Activated CD8-positive, alpha-beta memory T cell treated with anti-CD3 and anti-CD28 coated beads, Interleukin-2, amount 10 ng/mL, durations not matched to agents 7 days and 5 days (primary cell): ENCODE measurements around the gene SH2B2. TPM values are rescaled to one million over a fixed set of nuclear protein-coding genes. Genes with fewer than 3 reads are reported as not detected.
A peak's percentile ranks its signal among the peaks of the same experiment; 100 is the strongest.
"Not testable (repeated sequence)": the region's sequence is repeated elsewhere in the genome, so short reads cannot be mapped to it uniquely, and the experiment has no call there.

Experiments used
- ATAC-seq: fragments of 150-1000 bp; cut with Tn5 transposase; one replicate; pipeline ENCODE4 v1.10.0; 2021; ENCODE audit warnings: moderate library complexity
- CTCF ChIA-PET: fragments of 350-600 bp; sonication (Branson Sonifier 250); formaldehyde crosslinking; loops from one replicate; lab custom pipeline; 2021; ENCODE audit warnings: antibody characterized with exemption; lab: Charles Lee
- DNase-seq: peaks from one replicate; pipeline ENCODE4 v3.0.0-alpha.2; 2020
- H3K27ac Mint-ChIP-seq: one replicate; pipeline ENCODE4 v1.8.0; 2021; ENCODE audit warnings: mild to moderate bottlenecking, mixed read lengths
- H3K27me3 Mint-ChIP-seq: one replicate; pipeline ENCODE4 v1.8.0; 2021; ENCODE audit warnings: mixed read lengths
- H3K36me3 Mint-ChIP-seq: one replicate; pipeline ENCODE4 v1.8.0; 2021; ENCODE audit warnings: mild to moderate bottlenecking, mixed read lengths
- H3K4me1 Mint-ChIP-seq: one replicate; pipeline ENCODE4 v1.8.0; 2021; ENCODE audit warnings: mixed read lengths
- H3K4me3 Mint-ChIP-seq: one replicate; pipeline ENCODE4 v1.8.0; 2021; ENCODE audit warnings: mild to moderate bottlenecking, moderate library complexity, mixed read lengths
- H3K9me3 Mint-ChIP-seq: one replicate; pipeline ENCODE4 v1.8.0; 2022; ENCODE audit warnings: low read depth, mixed read lengths
- total RNA-seq, 2 experiments: library from RNA; stranded (reverse); gene quantifications; one replicate each; pipeline ENCODE4 v1.2.3, GENCODE V29; 2021

SH2B2 gene
- total RNA-seq, 2 experiments from 2014 or later: 1.3 TPM

- H3K27me3 Mint-ChIP-seq: peaks cover 20% of the 10 kb centered on the region
- DNase-seq, H3K4me3 Mint-ChIP-seq, H3K4me1 Mint-ChIP-seq, H3K9me3 Mint-ChIP-seq, CTCF ChIA-PET, H3K27ac Mint-ChIP-seq, H3K36me3 Mint-ChIP-seq, ATAC-seq: not testable (repeated sequence)
Observed at GRCh38 chr7:102328863-102329262, 42.2 kb downstream of the SH2B2 start.

- H3K27me3 Mint-ChIP-seq: peaks cover 20% of the 10 kb centered on the region
- H3K9me3 Mint-ChIP-seq, H3K36me3 Mint-ChIP-seq, H3K4me3 Mint-ChIP-seq, ATAC-seq, H3K27ac Mint-ChIP-seq, CTCF ChIA-PET, DNase-seq, H3K4me1 Mint-ChIP-seq: not testable (repeated sequence)
Observed at GRCh38 chr7:102329366-102329765, 42.7 kb downstream of the SH2B2 start.

- H3K27me3 Mint-ChIP-seq: peaks cover 20% of the 10 kb centered on the region
- H3K4me3 Mint-ChIP-seq, ATAC-seq, H3K27ac Mint-ChIP-seq, DNase-seq, H3K4me1 Mint-ChIP-seq, H3K9me3 Mint-ChIP-seq, CTCF ChIA-PET, H3K36me3 Mint-ChIP-seq: not testable (repeated sequence)
Observed at GRCh38 chr7:102330666-102331460, 44.2 kb downstream of the SH2B2 start.

- H3K9me3 Mint-ChIP-seq, H3K36me3 Mint-ChIP-seq, H3K27ac Mint-ChIP-seq, H3K27me3 Mint-ChIP-seq, CTCF ChIA-PET, H3K4me3 Mint-ChIP-seq, H3K4me1 Mint-ChIP-seq, DNase-seq, ATAC-seq: not testable (repeated sequence)
Observed at GRCh38 chr7:102335574-102335973, 48.9 kb downstream of the SH2B2 start.

GRCh38 chr7:102337002-102337401 lies 50.3 kb downstream of the SH2B2 start:
- H3K9me3 Mint-ChIP-seq, CTCF ChIA-PET, H3K4me3 Mint-ChIP-seq, H3K4me1 Mint-ChIP-seq, DNase-seq, ATAC-seq, H3K27ac Mint-ChIP-seq, H3K36me3 Mint-ChIP-seq, H3K27me3 Mint-ChIP-seq: not testable (repeated sequence)

GRCh38 chr7:102337420-102337819 lies 50.8 kb downstream of the SH2B2 start:
- CTCF ChIA-PET, H3K27me3 Mint-ChIP-seq, H3K4me3 Mint-ChIP-seq, H3K4me1 Mint-ChIP-seq, ATAC-seq, H3K27ac Mint-ChIP-seq, H3K36me3 Mint-ChIP-seq, H3K9me3 Mint-ChIP-seq, DNase-seq: not testable (repeated sequence)

- H3K27ac Mint-ChIP-seq, H3K9me3 Mint-ChIP-seq, H3K27me3 Mint-ChIP-seq: not testable (repeated sequence)
Observed at GRCh38 chr7:102340599-102341368, 54.1 kb downstream of the SH2B2 start.

GRCh38 chr7:102346983-102347382 lies 60.3 kb downstream of the SH2B2 start:
- CTCF ChIA-PET, H3K4me3 Mint-ChIP-seq, DNase-seq, H3K9me3 Mint-ChIP-seq, ATAC-seq, H3K4me1 Mint-ChIP-seq, H3K27ac Mint-ChIP-seq, H3K36me3 Mint-ChIP-seq, H3K27me3 Mint-ChIP-seq: not testable (repeated sequence)

More at GRCh38 chr7:102340599-102341368, 54.1 kb downstream of the SH2B2 start:
- ATAC-seq, H3K4me1 Mint-ChIP-seq, H3K36me3 Mint-ChIP-seq, DNase-seq, CTCF ChIA-PET, H3K4me3 Mint-ChIP-seq: not testable (repeated sequence)

GRCh38 chr7:102356344-102356743 lies 69.7 kb downstream of the SH2B2 start, which contains the start of gene SPDYE6:
Gene SPDYE6, minus strand, starts transcription at chr7:102356444. Its CDS starts 421 bp downstream, at chr7:102356023.
- H3K9me3 Mint-ChIP-seq, CTCF ChIA-PET, H3K4me3 Mint-ChIP-seq, H3K4me1 Mint-ChIP-seq, H3K27me3 Mint-ChIP-seq, H3K27ac Mint-ChIP-seq, ATAC-seq, H3K36me3 Mint-ChIP-seq, DNase-seq: not testable (repeated sequence)

- not testable (repeated sequence) for H3K27me3 Mint-ChIP-seq
- peak overlapping the region; percentile 85 for H3K27ac Mint-ChIP-seq
- CTCF ChIA-PET: interaction anchor here (1.0 kb wide), 2 partner anchors 61 to 85 kb away, joined by 3 to 4 read pairs; no protein-coding TSS in a partner anchor
Observed at GRCh38 chr7:102363549-102364393, 77.1 kb downstream of the SH2B2 start.

GRCh38 chr7:102364394-102364886 lies 77.8 kb downstream of the SH2B2 start:
- CTCF ChIA-PET, ATAC-seq, H3K27me3 Mint-ChIP-seq, H3K9me3 Mint-ChIP-seq: not testable (repeated sequence)
- H3K36me3 Mint-ChIP-seq: peaks cover 17% of the 10 kb centered on the region
- peak; percentile 42 for DNase-seq
- H3K4me3 Mint-ChIP-seq: peak overlapping the region; percentile 97
- peak overlapping the region; percentile 83 for H3K27ac Mint-ChIP-seq
- H3K4me1 Mint-ChIP-seq: peaks cover 14% of the 10 kb centered on the region

More at GRCh38 chr7:102363549-102364393, 77.1 kb downstream of the SH2B2 start:
- ATAC-seq (peak; percentile 99), DNase-seq (peak; percentile 98)
- Mint-ChIP-seq H3K4me1 (peaks cover 14% of the 10 kb centered on the region), H3K4me3 (peak overlapping the region; percentile 97), H3K36me3 (peaks cover 17% of the 10 kb centered on the region)
- not testable (repeated sequence) for H3K9me3 Mint-ChIP-seq

- Mint-ChIP-seq H3K4me3 (peak overlapping the region; percentile 44), H3K4me1 (peaks cover 14% of the 10 kb centered on the region), H3K36me3 (peaks cover 22% of the 10 kb centered on the region)
- H3K9me3 Mint-ChIP-seq, ATAC-seq, H3K27ac Mint-ChIP-seq, H3K27me3 Mint-ChIP-seq, CTCF ChIA-PET, DNase-seq: not testable (repeated sequence)
Observed at GRCh38 chr7:102365390-102365789, 78.7 kb downstream of the SH2B2 start.

GRCh38 chr7:102370038-102370437 lies 83.4 kb downstream of the SH2B2 start:
- H3K4me3 Mint-ChIP-seq, H3K27me3 Mint-ChIP-seq, DNase-seq, CTCF ChIA-PET, ATAC-seq, H3K4me1 Mint-ChIP-seq, H3K27ac Mint-ChIP-seq, H3K9me3 Mint-ChIP-seq: not testable (repeated sequence)
- peaks cover 33% of the 10 kb centered on the region for H3K36me3 Mint-ChIP-seq
